IPS-15b (cell line): Measurements from ENCODE around the gene ZNF581.

ENCODE experiments used
- H3K27me3 ChIP-seq: one replicate; pipeline ENCODE4 v1.6.1; 2013; ENCODE audit warnings: low read length; ENCODE audit not compliant: control insufficient read depth, insufficient read depth
- H3K36me3 ChIP-seq: one replicate; pipeline ENCODE4 v1.6.1; 2013; ENCODE audit warnings: low read length; ENCODE audit not compliant: control insufficient read depth, insufficient read depth
- H3K4me1 ChIP-seq: one replicate; pipeline ENCODE4 v1.6.1; 2013; ENCODE audit warnings: mild to moderate bottlenecking, low read length; ENCODE audit not compliant: control insufficient read depth, insufficient read depth
- H3K4me3 ChIP-seq: one replicate; pipeline ENCODE4 v1.5.1; 2013; ENCODE audit warnings: low read depth, low read length
- H3K9ac ChIP-seq: one replicate; pipeline ENCODE4 v1.6.1; 2013; ENCODE audit warnings: low read depth, mild to moderate bottlenecking, low read length
- H3K9me3 ChIP-seq: one replicate; pipeline ENCODE4 v1.6.1; 2013; ENCODE audit warnings: mild to moderate bottlenecking, low read length; ENCODE audit not compliant: control insufficient read depth, insufficient read depth

Gene ZNF581

GRCh38 chr19:55621673-55622231 lies 21.7 kb upstream of the ZNF581 start:
- no peaks in the 10 kb centered on the region for H3K9me3 ChIP-seq
- H3K27me3 ChIP-seq = no peaks in the 10 kb centered on the region
- H3K4me3 ChIP-seq = no peak overlapping the region
- no peak overlapping the region for H3K9ac ChIP-seq
- H3K36me3 ChIP-seq = peaks cover 4% of the 10 kb centered on the region
- no peaks in the 10 kb centered on the region for H3K4me1 ChIP-seq

GRCh38 chr19:55622242-55622969 lies 21.0 kb upstream of the ZNF581 start:
- Histone ChIP-seq H3K4me3 (no peak overlapping the region), H3K4me1 (no peaks in the 10 kb centered on the region), H3K27me3 (no peaks in the 10 kb centered on the region), H3K36me3 (peaks cover 4% of the 10 kb centered on the region), H3K9ac (no peak overlapping the region), H3K9me3 (no peaks in the 10 kb centered on the region)

- Histone ChIP-seq H3K36me3 (peaks cover 4% of the 10 kb centered on the region), H3K9me3 (no peaks in the 10 kb centered on the region), H3K4me1 (no peaks in the 10 kb centered on the region), H3K9ac (no peak overlapping the region), H3K27me3 (no peaks in the 10 kb centered on the region), H3K4me3 (no peak overlapping the region)
Measured at GRCh38 chr19:55623130-55623529, 20.3 kb upstream of the ZNF581 start.

GRCh38 chr19:55623561-55623960 lies 19.9 kb upstream of the ZNF581 start:
- no peaks in the 10 kb centered on the region for H3K9me3 ChIP-seq
- peak overlapping the region; percentile 15 for H3K4me3 ChIP-seq
- no peak overlapping the region for H3K9ac ChIP-seq
- H3K27me3 ChIP-seq = no peaks in the 10 kb centered on the region
- H3K36me3 ChIP-seq = peaks cover 4% of the 10 kb centered on the region
- H3K4me1 ChIP-seq = no peaks in the 10 kb centered on the region

GRCh38 chr19:55624109-55625003 lies 19.1 kb upstream of the ZNF581 start, which contains the start of gene ZNF784:
ZNF784 (minus strand) TSS chr19:55624566; CDS start chr19:55624561, 5 bp downstream.
- no peaks in the 10 kb centered on the region for H3K4me1 ChIP-seq
- peak within 1 kb of the TSS; percentile 64 for H3K4me3 ChIP-seq
- H3K9ac ChIP-seq = peak within 1 kb of the TSS; percentile 79
- H3K27me3 ChIP-seq = no peaks in the 10 kb centered on the region
- H3K36me3 ChIP-seq = peaks cover 4% of the 10 kb centered on the region
- no peaks in the 10 kb centered on the region for H3K9me3 ChIP-seq

- H3K36me3 ChIP-seq = peaks cover 4% of the 10 kb centered on the region
- no peaks in the 10 kb centered on the region for H3K4me1 ChIP-seq
- no peaks in the 10 kb centered on the region for H3K27me3 ChIP-seq
- H3K9me3 ChIP-seq = no peaks in the 10 kb centered on the region
- peak overlapping the region; percentile 64 for H3K4me3 ChIP-seq
- no peak overlapping the region for H3K9ac ChIP-seq
Measured at GRCh38 chr19:55625004-55625326, 18.5 kb upstream of the ZNF581 start.

- H3K9ac ChIP-seq = no peak overlapping the region
- H3K4me1 ChIP-seq = no peaks in the 10 kb centered on the region
- H3K9me3 ChIP-seq = no peaks in the 10 kb centered on the region
- no peak overlapping the region for H3K4me3 ChIP-seq
- H3K36me3 ChIP-seq = no peaks in the 10 kb centered on the region
- H3K27me3 ChIP-seq = no peaks in the 10 kb centered on the region
Measured at GRCh38 chr19:55626350-55626749, 17.1 kb upstream of the ZNF581 start.

- Histone ChIP-seq H3K9me3 (no peaks in the 10 kb centered on the region), H3K9ac (no peak overlapping the region), H3K27me3 (no peaks in the 10 kb centered on the region), H3K36me3 (peaks cover 4% of the 10 kb centered on the region), H3K4me3 (no peak overlapping the region), H3K4me1 (peaks cover 6% of the 10 kb centered on the region)
Measured at GRCh38 chr19:55632463-55632834, 11.0 kb upstream of the ZNF581 start.

- Histone ChIP-seq H3K27me3 (no peaks in the 10 kb centered on the region), H3K9me3 (no peaks in the 10 kb centered on the region), H3K9ac (no peak overlapping the region), H3K4me3 (no peak overlapping the region), H3K36me3 (peaks cover 4% of the 10 kb centered on the region), H3K4me1 (peaks cover 6% of the 10 kb centered on the region)
Measured at GRCh38 chr19:55633861-55634260, 9.6 kb upstream of the ZNF581 start.

GRCh38 chr19:55635334-55635717 lies 8.1 kb upstream of the ZNF581 start:
- Histone ChIP-seq H3K9me3 (no peaks in the 10 kb centered on the region), H3K4me3 (peak overlapping the region; percentile 100), H3K27me3 (no peaks in the 10 kb centered on the region), H3K4me1 (peaks cover 6% of the 10 kb centered on the region), H3K9ac (peak overlapping the region; percentile 99), H3K36me3 (peaks cover 4% of the 10 kb centered on the region)

- Histone ChIP-seq H3K36me3 (peaks cover 4% of the 10 kb centered on the region), H3K4me1 (peaks cover 6% of the 10 kb centered on the region), H3K9me3 (no peaks in the 10 kb centered on the region), H3K27me3 (no peaks in the 10 kb centered on the region), H3K9ac (peak overlapping the region; percentile 99), H3K4me3 (peak overlapping the region; percentile 100)
Measured at GRCh38 chr19:55635856-55636440, 7.5 kb upstream of the ZNF581 start.
